SK-N-MC (cell line): ENCODE measurements around the gene IL12RB2.

ENCODE experiments used
- EZH2 ChIP-seq: fragments of 200-600 bp; sonication (generic); IDR thresholded peaks from one replicate; pipeline ENCODE4 v1.6.1; 2017; ENCODE audit warnings: antibody characterized with exemption
- FOXP2 ChIP-seq: optimal IDR thresholded peaks from 2 replicates; pipeline ENCODE3; 2011; ENCODE audit warnings: mild to moderate bottlenecking, moderate library complexity; ENCODE audit not compliant: insufficient read depth; ENCODE audit errors: extremely low read length, control extremely low read depth
- POLR2AphosphoS5 ChIP-seq: IDR thresholded peaks from 2 replicates; pipeline ENCODE4 v1.6.1; 2012; ENCODE audit warnings: mild to moderate bottlenecking, low read depth, low read length, borderline replicate concordance

- TF ChIP-seq EZH2 (no peak), POLR2AphosphoS5 (no peak), FOXP2 (no peak)
These were observed 8.7 kb downstream of the IL12RB2 start for GRCh38 chr1:67316180-67316902.
